GM08714 (cell line): Measurements from ENCODE around the gene SEC16A.

Experiments used
- H3K4me3 ChIP-seq: fragments of 200-500 bp; sonication (Bioruptor generic); 2 replicates; pipeline ENCODE4 v1.5.1; 2014; ENCODE audit warnings: mild to moderate bottlenecking, low read length, inconsistent platforms
- ZNF274 ChIP-seq: IDR thresholded peaks from 2 replicates; pipeline ENCODE4 v1.6.1; 2012; ENCODE audit warnings: mild to moderate bottlenecking, low read depth, low read length

Gene SEC16A

GRCh38 chr9:136460772-136461325 is 22.0 kb downstream of the SEC16A start:
- no peak overlapping the region for H3K4me3 ChIP-seq
- no peak for TF ChIP-seq ZNF274

DNA sequence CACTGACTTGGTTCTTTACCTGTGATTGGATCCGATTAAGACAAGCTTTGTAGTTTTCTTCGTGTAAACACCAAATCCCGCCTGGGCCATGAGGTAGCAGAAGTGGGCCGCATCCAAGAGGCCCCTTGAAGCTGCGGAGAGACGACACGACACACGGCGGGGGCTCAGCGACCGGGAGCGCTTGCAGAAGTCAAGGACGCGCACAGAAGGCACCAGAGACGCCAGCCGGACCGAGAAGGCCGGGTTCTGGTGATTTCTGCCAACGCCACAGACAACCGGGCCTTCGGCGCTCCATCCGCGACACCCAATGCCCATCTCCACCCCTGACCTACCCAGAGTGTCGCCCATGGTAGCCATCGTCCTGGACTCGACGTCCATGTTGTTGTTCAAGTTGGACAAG is 23.4 kb downstream of the SEC16A start:
- TF ChIP-seq ZNF274: no peak
- H3K4me3 ChIP-seq: no peak overlapping the region

DNA sequence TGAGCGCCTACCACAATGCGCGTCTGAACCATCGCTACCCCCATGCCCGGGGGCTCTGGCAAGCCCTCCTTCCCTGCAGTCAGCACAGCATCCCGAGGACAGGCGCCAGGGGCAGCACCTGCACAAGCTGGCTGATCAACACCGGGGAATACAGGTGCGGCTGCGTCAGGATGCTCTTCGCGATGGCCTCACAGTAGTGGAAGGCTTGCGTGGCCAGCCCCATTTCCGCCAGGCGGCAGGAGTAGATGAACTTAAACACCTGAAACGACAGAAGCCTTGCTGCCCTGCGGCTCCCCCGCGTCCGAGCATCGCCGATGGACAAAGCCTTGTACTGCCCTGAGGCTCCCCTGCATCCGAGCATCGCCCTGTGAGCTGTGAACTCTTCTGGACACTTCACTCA is 25.5 kb downstream of the SEC16A start:
- no peak for TF ChIP-seq ZNF274
- H3K4me3 ChIP-seq: no peak overlapping the region

DNA sequence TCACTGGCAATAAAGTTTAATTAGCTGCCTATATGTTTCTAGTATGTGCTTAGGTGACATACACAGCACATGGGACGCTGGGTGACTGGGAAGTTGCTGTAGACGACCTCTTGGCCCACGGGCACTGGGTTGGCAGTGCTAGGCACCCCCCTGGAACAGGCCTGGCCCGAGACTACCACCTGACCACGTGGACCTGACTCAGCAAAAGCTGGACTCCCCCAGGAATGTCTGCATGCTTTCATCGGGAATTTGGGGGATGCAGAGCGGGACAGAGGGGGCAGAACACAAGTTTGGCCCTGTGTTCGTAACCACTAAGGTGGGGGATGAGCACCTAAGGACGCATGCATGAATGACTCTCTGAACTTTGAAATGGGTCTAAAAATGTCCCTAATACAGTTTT is 26.6 kb downstream of the SEC16A start:
- no peak overlapping the region for H3K4me3 ChIP-seq
- no peak for TF ChIP-seq ZNF274

GRCh38 chr9:136455043-136456002 is 27.5 kb downstream of the SEC16A start:
- H3K4me3 ChIP-seq: no peak overlapping the region
- no peak for TF ChIP-seq ZNF274

GRCh38 chr9:136454026-136454796 is 28.6 kb downstream of the SEC16A start:
- no peak overlapping the region for H3K4me3 ChIP-seq
- no peak for TF ChIP-seq ZNF274

DNA sequence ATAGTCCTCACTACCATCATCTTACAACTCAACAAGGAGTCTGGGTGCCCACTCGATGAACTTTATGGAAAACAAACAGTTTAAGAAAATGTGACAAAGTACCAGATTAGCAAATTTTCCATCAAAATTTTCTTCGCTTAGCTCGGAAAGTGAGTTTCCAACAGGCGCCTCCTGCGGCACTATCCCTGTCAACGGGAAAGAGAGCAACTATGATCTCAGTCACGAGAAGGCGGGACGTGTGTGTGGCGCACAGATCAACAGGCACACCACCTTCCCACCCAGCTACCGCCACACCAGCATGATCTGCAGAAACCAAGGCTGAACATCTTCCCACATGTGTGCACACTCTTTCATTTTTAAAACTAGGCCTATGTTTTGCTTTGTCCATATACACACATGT is 29.5 kb downstream of the SEC16A start:
- H3K4me3 ChIP-seq: no peak overlapping the region
- no peak for TF ChIP-seq ZNF274

DNA sequence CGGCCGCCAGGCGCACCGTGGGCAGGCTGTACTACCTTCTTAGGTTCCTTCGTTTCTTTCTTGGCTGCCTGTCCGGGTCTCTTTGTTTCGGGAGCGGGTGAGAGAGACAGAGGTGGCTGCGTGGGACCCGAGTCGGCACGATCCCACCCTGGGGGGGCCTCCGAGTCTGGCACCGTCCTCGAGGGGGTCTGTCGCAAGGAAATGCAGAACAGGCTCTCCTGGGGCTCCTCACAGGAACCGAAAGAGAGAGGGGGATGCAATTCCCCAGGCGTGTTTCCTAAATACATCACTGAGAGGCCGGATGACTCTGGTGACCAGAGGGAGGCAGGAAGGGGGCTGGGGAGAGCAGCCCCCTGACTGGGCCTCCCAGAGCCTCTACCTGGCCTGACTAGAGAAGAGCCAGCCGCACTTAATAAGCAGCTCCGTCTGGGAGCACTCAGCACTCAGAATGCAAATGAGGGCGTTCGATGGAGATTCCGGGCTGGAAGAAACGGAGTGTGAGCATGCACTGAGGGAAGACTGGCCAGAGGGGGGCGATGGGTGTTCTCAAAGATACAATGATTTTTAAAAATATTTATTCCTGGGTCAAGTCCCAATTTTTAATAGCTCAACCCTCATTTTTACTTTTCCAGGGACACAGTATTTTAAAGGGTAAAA is 31.5 kb downstream of the SEC16A start:
- H3K4me3 ChIP-seq: no peak overlapping the region
- no peak for TF ChIP-seq ZNF274

DNA sequence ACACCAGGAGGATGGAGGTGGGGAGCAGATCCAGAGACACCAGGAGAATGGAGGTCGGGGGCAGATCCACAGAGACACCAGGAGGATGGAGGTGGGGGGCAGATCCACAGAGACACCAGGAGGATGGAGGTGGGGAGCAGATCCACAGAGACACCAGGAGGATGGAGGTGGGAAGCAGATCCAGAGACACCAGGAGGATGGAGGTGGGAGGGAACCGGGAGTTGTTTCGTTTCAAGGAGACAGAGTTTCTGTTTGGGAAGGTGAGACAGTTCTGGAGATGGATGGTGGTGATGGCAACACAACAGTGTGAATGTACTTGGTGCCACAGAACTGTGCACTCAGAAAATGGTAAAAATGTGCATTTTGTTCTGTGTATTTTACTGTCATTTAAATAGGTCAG is 34.2 kb downstream of the SEC16A start:
- H3K4me3 ChIP-seq: no peak overlapping the region
- no peak for TF ChIP-seq ZNF274

GRCh38 chr9:136447173-136447778 is 35.6 kb downstream of the SEC16A start:
- no peak for TF ChIP-seq ZNF274
- no peak overlapping the region for H3K4me3 ChIP-seq

GRCh38 chr9:136445799-136446198 is 37.0 kb downstream of the SEC16A start:
- no peak for TF ChIP-seq ZNF274
- H3K4me3 ChIP-seq: no peak overlapping the region

DNA sequence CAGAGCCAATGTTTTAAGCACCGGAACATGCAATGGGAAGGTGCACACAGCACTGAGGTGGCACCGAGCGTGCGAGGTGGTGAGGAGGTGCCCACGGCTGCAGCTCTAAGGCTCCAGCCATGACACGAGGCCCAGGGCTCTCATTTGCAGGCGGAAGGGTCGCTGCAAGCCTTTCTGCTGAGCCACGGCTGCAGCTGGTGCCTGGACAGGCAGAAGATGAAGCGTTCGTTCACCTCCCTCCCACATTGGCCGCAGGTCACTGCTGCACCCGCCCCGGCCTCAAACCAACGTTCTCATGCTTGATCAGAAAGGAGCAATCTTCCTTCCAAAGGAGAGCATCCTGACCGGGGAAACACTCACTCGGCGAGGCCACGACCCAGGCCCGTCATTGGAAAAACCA is 38.7 kb downstream of the SEC16A start:
- no peak for TF ChIP-seq ZNF274
- no peak overlapping the region for H3K4me3 ChIP-seq

DNA sequence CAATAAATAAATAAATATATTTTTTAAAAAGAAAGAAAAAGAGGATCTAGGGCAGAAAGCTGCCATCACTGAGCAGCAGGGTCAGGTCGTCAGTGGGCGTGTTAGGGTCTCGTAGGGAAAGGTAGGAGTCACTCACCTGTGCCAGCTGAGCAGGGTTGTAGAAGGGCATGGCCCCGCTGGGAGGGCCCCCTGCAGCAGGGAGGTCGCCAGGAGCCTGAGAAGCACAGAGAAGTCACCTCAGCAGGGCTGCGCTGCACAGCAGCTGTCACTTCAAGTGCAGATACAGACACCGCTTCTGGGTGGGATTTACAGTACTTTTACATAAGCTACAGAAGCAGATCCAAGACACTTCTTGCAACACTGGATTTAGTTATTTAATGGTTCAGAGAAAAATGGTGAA is 39.2 kb downstream of the SEC16A start:
- no peak for TF ChIP-seq ZNF274
- H3K4me3 ChIP-seq: no peak overlapping the region

- TF ChIP-seq ZNF274: no peak
- H3K4me3 ChIP-seq: no peak overlapping the region
These were observed 39.8 kb downstream of the SEC16A start for GRCh38 chr9:136443087-136443486.

DNA sequence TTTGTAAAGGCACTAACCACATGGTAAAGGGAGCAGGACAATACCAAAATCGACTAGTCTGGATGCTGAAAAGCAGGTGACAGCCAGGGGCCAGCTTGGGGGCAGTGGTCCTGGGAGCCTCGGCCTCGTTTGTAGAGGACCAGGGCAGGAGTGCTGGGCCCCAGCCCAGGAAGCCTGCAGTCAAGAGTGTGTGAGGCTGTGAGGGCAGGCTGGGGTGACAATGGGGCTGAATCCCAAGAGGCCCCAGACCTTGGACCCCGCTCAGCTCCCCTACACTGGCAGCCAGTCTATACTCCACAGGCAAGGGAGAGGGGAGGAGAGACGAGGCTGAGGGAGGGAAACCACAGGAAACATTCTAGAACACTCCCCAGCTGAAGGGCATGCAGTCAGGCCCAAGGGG is 40.6 kb downstream of the SEC16A start:
- no peak for TF ChIP-seq ZNF274
- H3K4me3 ChIP-seq: no peak overlapping the region
